Thyroid gland (tissue), 4 donors: ENCODE data around the gene GALNT10. TPM values are rescaled to one million over a fixed set of nuclear protein-coding genes. Genes with fewer than 3 reads are reported as not detected.
A peak's percentile ranks its signal among the peaks of the same experiment; 100 is the strongest.

ENCODE experiments used
- DNase-seq, 2 donors: peaks; one replicate each; pipeline ENCODE4 v3.0.0-alpha.2; 2019
- H3K27ac ChIP-seq, 3 donors: fragments of 200-600 bp; sonication (generic); 1 replicate in 2 of 3; 2 replicates in 1 of 3; pipeline ENCODE4 v1.5.1; 2016 to 2019; ENCODE audit warnings: mild to moderate bottlenecking in 1 of 3, moderate library complexity in 1 of 3
- H3K27me3 ChIP-seq: fragments of 200-600 bp; sonication (generic); one replicate; pipeline ENCODE4 v1.5.1; 2019
- H3K36me3 ChIP-seq, 2 donors: fragments of 200-600 bp; sonication (generic); one replicate each; pipeline ENCODE4 v1.5.1; 2016 to 2019
- H3K4me1 ChIP-seq, 2 donors: fragments of 200-600 bp; sonication (generic); one replicate each; pipeline ENCODE4 v1.5.1; 2017 to 2019
- H3K4me3 ChIP-seq, 3 donors: fragments of 200-600 bp; sonication (generic); replicated peaks in 1 of 3; 1 replicate in 2 of 3; 2 replicates in 1 of 3; pipeline ENCODE4 v1.5.1; 2016; ENCODE audit warnings: mild to moderate bottlenecking in 1 of 3
- H3K9me3 ChIP-seq: fragments of 200-600 bp; sonication (generic); one replicate; pipeline ENCODE4 v1.5.1; 2017
- POLR2A ChIP-seq, 2 donors: fragments of 450-650 bp; IDR thresholded peaks; one replicate each; pipeline ENCODE4 v1.6.1; 2017; ENCODE audit warnings: antibody characterized with exemption in 2 of 2, mild to moderate bottlenecking in 2 of 2, moderate library complexity in 1 of 2
- WGBS, 2 donors: methylation state at CpG; one replicate each; pipeline ENCODE4 v1.1.5; 2017; 5-methylcytosine and 5-hydroxymethylcytosine counted together
- intact Hi-C: fragments of 100-400 bp; cut with DNase I; formaldehyde crosslinking; loops from one replicate; pipeline ENCODE4 v1.15.1; 2023
- total RNA-seq, 4 donors: library from RNA; depleted of rRNA; stranded (reverse); fragments of >200 nt; gene quantifications; one replicate each; pipeline ENCODE4 v1.2.3, GENCODE V29; 2016
- TF ChIP-seq, protein P1 (sequence below), 6 experiments: fragments of 200-600 bp in 3 of 6; fragments of 450-650 bp in 3 of 6; sonication (generic) in 3 of 6; IDR thresholded peaks; one replicate each; pipeline ENCODE4 v1.5.1; 2016 to 2019; ENCODE audit warnings: antibody characterized with exemption in 6 of 6, mild to moderate bottlenecking in 2 of 6, inconsistent platforms in 1 of 6, moderate library complexity in 1 of 6

The GALNT10 gene
- total RNA-seq, 4 donors from 2014 or later, result 33.3 to 69.6 (median 58.1) TPM

DNA sequence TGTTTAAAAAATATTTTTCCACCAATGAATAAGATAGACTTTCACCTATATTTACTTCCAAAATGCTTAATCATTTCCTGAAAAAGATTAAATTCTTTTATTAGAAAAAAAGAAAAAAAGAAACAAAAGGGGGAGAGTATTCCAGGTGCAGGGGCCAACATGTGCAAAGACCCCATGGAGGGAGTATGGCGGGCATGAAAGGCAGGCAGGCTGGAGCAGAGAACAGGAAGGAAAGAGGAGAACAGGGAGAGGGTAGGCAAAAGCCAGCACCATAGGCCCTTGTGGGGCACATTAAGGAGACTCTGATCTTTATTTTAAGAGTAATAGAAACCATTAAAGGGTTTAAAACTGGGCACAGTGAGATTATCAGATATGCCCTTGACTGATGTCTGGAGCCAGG is 238.8 kb downstream of the GALNT10 start:
- no peaks in the 10 kb centered on the region for H3K9me3 ChIP-seq
- H3K27ac ChIP-seq, result no peak overlapping the region
- no peak overlapping the region for H3K4me3 ChIP-seq
- no peak for TF ChIP-seq POLR2A (IDR thresholded peaks at IDR 0.05)
- TF ChIP-seq, protein P1, sequence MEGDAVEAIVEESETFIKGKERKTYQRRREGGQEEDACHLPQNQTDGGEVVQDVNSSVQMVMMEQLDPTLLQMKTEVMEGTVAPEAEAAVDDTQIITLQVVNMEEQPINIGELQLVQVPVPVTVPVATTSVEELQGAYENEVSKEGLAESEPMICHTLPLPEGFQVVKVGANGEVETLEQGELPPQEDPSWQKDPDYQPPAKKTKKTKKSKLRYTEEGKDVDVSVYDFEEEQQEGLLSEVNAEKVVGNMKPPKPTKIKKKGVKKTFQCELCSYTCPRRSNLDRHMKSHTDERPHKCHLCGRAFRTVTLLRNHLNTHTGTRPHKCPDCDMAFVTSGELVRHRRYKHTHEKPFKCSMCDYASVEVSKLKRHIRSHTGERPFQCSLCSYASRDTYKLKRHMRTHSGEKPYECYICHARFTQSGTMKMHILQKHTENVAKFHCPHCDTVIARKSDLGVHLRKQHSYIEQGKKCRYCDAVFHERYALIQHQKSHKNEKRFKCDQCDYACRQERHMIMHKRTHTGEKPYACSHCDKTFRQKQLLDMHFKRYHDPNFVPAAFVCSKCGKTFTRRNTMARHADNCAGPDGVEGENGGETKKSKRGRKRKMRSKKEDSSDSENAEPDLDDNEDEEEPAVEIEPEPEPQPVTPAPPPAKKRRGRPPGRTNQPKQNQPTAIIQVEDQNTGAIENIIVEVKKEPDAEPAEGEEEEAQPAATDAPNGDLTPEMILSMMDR (IDR thresholded peaks at IDR 0.05), result no peak
- H3K27me3 ChIP-seq, result no peaks in the 10 kb centered on the region
- intact Hi-C loops, result no loop called here
- H3K4me1 ChIP-seq, result no peaks in the 10 kb centered on the region
- no peaks in the 10 kb centered on the region for H3K36me3 ChIP-seq
- DNase-seq, result no peak
- WGBS, 2 donors, result 91 to 95% methylated on average over 1 of the region's 1 CpG

DNA sequence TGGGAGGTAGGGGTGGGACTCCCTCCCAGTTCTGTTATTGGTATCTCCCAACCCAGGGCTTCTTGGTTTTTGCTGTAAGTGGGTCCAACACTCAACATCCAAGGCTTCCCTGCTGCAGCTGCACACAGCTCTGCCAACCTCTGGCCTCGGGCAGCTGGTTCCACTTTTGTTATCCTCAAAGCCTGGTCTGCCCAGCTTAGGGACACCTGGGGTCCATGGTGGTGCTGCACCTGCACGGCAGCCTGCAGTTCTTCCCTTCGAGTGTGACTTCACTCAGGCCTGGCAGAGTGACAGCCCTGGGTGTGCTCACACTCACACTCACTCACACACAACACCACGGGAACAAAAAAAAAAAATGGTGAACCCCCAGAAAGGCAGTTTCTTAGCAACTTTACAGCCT is 239.9 kb downstream of the GALNT10 start:
- H3K4me1 ChIP-seq, result no peaks in the 10 kb centered on the region
- no peak for DNase-seq
- intact Hi-C loops, result no loop called here
- no peak overlapping the region for H3K4me3 ChIP-seq
- no peaks in the 10 kb centered on the region for H3K27me3 ChIP-seq
- TF ChIP-seq, protein P1 (IDR thresholded peaks at IDR 0.05), result no peak
- TF ChIP-seq POLR2A (IDR thresholded peaks at IDR 0.05), result no peak
- 71% methylated on average over 4 of the region's 4 CpGs for WGBS, 2 donors
- no peaks in the 10 kb centered on the region for H3K9me3 ChIP-seq
- no peak overlapping the region for H3K27ac ChIP-seq
- no peaks in the 10 kb centered on the region for H3K36me3 ChIP-seq

- WGBS, 2 donors, result 91% methylated on average over 4 of the region's 4 CpGs
- Histone ChIP-seq H3K36me3 (no peaks in the 10 kb centered on the region), H3K4me3 (no peak overlapping the region), H3K27ac (no peak overlapping the region), H3K4me1 (no peaks in the 10 kb centered on the region), H3K27me3 (no peaks in the 10 kb centered on the region), H3K9me3 (no peaks in the 10 kb centered on the region)
- no peak for DNase-seq
- intact Hi-C loops, result no loop called here
- TF ChIP-seq, protein P1 (IDR thresholded peaks at IDR 0.05), result no peak
- TF ChIP-seq POLR2A (IDR thresholded peaks at IDR 0.05), result no peak
These were observed 240.6 kb downstream of the GALNT10 start for GRCh38 chr5:154430961-154431630.

DNA sequence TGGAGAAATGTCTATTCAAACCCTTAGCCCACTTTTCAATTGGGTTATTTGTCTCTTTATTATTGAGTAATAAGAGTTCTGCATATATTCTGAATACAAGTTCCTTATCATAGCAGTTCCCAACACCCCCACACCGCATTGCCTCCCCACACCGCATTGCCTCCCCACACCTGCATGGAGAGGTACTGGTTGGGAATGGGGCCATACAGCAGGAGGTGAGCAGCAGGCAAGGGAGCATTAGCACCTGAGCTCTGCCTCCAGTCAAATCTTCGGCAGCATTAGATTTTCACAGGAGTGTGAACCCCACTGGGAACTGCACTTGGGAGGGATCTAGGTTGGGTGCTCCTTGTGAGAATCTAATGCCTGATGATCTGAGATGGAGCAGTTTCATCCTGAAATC is 244.7 kb downstream of the GALNT10 start:
- 98 to 100% methylated on average over 3 of the region's 3 CpGs for WGBS, 2 donors
- intact Hi-C loops, result no loop called here
- Histone ChIP-seq H3K4me3 (no peak overlapping the region), H3K4me1 (peaks cover 0 to 5% of the 10 kb centered on the region in 2 donors), H3K27ac (no peak overlapping the region), H3K9me3 (no peaks in the 10 kb centered on the region), H3K27me3 (no peaks in the 10 kb centered on the region), H3K36me3 (peaks cover 0 to 7% of the 10 kb centered on the region in 2 donors)
- DNase-seq, result no peak
- TF ChIP-seq POLR2A (IDR thresholded peaks at IDR 0.05), result no peak
- TF ChIP-seq, protein P1 (IDR thresholded peaks at IDR 0.05), result no peak

- Histone ChIP-seq H3K9me3 (no peaks in the 10 kb centered on the region), H3K36me3 (peaks cover 3 to 7% of the 10 kb centered on the region in 2 donors), H3K27me3 (no peaks in the 10 kb centered on the region), H3K4me1 (peaks cover 0 to 5% of the 10 kb centered on the region in 2 donors), H3K27ac (peak overlapping the region in 1 of 3 donors; percentile 24), H3K4me3 (no peak overlapping the region)
- 39 to 59% methylated on average over 5 of the region's 5 CpGs for WGBS, 2 donors
- intact Hi-C loops, result no loop called here
- TF ChIP-seq, protein P1 (IDR thresholded peaks at IDR 0.05), result no peak
- no peak for TF ChIP-seq POLR2A (IDR thresholded peaks at IDR 0.05)
- peak; percentile 56 to 58 for DNase-seq
These were observed 246.9 kb downstream of the GALNT10 start for GRCh38 chr5:154437281-154437965.
